Endometrium (tissue), 2 donors: ENCODE results near the gene DNAJC12.
"Not testable (repeated sequence)": the region's sequence is repeated elsewhere in the genome, so short reads cannot be mapped to it uniquely, and the experiment has no call there.

Experiments
- FAIRE-seq: peaks from 2 replicates; lab custom pipeline; 2012; peaks lifted over from hg19 to GRCh38; lab: Jason Lieb, UNC
- donor health status: control.
- donor health status: control.

Gene DNAJC12

DNA sequence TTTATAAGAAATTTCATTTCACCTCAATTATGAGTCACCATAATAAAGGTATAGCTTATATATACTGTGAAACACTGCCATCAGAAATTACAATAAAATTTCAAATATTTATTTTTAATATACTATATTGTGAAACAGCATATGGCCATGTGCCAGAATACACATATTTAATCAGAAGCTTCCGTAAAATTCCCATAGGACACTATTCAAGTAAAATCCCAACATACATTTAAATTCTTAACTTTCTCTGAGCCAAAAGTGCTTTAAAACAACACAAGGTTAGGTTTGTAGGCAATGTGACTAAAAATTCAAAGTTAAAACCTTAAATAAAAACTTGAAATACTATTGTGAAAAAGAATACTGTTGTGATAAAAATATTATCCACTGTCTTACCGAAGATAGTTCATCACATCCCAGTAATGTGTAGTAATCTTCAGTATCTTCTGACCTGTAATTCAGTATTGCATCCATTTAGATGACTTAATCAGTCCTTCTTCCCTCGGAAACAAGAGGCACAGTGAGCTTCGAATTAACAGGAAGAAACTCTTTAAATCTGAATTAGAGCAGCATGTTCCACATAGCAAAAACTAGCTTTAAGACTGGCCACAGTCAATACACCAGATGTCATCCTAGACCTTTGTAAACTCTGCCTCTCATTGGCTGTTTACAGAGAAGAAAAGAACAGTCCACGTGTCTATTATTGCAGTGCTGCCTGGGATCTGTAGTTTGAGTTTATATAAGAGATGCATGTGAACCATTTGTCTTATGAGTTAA lies at the start of gene DNAJC12:
DNAJC12 (minus strand) TSS at position 648 of the 774 bp plus-strand sequence; CDS start at position 471, 177 bp downstream.
- no peak for FAIRE-seq

DNA sequence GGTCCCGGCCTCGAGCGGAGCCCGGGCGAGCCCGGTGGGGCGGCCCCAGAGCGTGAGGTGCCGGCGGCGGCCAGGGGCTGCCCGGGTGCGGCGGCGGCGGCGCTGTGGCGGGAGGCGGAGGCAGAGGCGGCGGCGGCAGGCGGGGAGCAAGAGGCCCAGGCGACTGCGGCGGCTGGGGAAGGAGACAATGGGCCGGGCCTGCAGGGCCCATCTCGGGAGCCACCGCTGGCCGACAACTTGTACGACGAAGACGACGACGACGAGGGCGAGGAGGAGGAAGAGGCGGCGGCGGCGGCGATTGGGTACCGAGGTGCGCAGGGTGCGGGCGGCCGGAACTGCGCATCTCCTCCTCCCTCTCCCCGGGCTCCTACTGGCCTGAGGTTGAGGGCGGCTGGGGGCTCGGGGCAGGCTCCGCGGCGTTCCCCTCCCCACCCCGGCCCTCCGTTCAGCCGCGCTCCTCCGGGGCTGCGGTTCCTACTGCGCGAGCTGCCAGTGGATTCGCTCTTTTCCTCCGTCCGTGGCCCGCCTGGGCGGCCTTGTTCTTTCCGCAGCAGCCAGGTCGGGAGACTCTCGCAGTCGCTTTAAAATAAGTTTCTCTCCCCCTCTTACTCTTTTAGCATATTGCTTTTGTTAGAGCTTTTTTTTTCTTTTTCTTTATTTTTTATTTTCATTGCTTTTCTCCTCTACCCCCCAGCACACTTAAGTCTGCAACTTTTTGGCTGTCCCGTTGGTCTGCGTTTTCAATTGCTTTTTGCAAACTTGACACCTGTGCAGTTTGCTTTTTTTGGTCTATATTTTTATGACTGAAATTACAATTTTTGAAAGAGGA lies 47.1 kb upstream of the DNAJC12 start:
- no peak for FAIRE-seq

DNA sequence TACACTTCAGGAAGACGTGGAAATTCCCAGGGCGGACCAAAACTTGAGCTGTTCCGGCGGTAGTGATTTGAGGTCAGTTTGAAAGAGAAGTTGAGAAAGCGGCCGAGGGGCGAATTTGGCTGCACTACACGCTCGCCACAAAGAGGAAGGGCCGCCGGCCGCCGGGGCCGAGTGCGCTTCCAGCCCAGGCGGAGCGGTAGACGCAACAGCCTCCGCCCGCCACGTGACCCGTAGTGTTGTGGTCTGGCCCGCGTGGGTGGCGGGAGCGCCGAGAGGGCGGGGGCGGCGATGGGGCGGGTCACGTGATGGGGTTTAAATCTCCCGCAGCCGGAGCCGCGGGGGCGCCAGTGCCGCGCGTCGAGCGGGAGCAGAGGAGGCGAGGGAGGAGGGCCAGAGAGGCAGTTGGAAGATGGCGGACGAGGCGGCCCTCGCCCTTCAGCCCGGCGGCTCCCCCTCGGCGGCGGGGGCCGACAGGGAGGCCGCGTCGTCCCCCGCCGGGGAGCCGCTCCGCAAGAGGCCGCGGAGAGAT lies 46.4 kb upstream of the DNAJC12 start, which contains the start of gene SIRT1:
SIRT1 (plus strand) TSS at position 344 of the 529 bp plus-strand sequence; CDS start at position 410, 66 bp downstream.
- no peak for FAIRE-seq

DNA sequence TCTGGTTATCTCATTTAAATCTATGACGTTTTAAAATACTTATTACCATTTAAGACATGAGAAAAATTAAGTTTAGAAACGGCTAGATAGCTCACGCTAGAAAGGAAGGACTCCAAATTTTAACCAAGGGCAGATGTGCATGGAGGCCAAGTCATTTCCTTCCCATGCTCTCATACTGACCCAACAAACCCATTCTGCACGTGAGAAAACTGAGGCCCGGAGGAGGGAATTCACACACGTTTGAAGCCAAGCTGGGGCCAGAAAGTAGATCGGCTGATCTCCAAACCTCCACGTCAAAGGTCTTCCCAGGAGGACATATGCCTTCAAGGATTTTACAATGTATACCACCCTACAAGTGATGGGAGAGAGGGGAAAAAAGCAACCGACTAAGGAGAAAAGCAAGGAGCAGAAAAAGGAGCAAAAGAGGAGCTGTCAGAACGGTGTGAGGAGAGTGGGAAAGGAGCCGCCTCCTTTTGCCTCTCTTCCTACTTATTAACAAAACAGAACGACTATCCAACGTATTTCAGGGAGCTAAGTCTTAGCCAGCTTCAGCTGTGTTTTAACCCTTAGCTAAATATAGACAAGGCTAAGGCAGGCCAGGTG lies 45.8 kb upstream of the DNAJC12 start:
- no peak for FAIRE-seq

DNA sequence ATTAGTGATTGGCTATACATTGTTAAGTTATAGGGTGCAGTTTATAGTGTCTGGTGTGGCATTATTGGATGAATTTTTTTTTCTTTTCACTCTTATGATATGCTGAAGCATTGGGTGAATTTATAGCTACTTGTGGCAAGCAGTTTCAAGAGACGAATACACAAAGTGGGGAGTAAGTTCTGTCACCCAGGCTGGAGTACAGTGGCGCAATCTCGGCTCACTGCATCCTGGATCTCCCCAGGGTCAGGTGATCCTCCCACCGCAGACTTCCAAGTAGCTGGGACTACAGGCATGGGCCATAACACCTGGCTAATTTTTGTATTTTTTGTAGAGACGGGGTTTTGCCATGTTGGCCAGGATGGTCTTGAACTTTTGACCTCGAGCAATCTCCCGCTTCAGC lies 40.1 kb upstream of the DNAJC12 start:
- FAIRE-seq, result no peak

DNA sequence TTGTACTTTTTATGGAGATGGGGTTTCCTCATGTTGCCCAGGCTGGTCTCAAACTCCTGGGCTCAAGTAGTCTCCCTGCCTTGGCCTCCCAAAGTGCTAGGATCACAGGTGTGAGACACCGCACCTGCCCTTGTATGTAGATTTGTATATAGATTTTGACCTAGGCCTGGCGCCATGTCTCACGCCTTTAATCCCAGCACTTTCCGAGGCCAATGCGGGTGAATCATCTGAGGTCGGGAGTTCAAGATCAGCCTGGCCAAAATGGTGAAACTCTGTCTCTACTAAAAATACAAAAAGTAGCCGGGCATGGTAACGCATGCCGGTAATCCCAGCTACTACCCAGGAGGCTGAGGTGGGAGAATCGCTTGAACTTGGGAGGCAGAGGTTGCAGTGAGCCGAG lies 39.4 kb upstream of the DNAJC12 start:
- not testable (repeated sequence) for FAIRE-seq

DNA sequence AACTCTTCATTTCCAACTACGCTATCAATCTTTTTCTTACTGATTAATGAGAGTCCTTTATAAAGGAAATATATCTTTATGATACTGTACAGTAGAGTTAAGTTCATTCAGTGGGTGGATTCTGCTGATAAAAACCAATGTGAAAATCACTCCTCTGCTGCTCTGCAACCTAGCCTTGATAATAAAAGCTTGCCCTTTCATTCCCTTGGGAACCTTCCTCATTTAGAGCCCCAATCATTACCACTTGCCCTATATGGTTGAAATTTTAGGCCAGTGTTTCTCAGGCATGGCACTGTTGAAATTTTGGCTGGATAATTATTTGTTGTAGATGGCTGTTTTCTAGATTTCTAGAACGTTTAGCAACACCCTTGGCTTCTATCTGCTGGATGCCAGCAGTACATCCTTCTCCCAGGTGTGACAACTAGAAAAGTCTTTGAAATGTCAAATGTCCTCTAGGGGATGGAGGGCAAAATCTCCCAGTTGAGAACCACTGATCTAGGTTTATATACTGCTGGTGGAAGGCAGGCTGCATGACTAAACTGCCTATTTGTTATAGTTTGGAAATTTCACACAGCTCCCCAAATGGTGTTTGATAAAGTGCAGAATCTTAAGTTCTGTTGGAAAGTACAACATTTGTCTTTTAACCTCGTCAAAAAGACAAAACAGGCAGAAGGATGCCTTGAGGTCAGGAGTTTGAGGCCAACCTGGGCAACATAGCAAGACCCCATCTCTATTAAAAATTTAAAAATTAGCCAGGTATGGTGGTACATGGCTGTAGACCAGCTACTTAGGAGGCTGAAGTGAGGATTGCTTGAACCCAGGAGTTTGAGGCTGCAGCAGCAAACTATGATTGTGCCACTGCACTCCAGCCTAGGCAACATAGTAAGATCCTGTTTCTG lies 37.6 kb upstream of the DNAJC12 start:
- FAIRE-seq, result no peak

DNA sequence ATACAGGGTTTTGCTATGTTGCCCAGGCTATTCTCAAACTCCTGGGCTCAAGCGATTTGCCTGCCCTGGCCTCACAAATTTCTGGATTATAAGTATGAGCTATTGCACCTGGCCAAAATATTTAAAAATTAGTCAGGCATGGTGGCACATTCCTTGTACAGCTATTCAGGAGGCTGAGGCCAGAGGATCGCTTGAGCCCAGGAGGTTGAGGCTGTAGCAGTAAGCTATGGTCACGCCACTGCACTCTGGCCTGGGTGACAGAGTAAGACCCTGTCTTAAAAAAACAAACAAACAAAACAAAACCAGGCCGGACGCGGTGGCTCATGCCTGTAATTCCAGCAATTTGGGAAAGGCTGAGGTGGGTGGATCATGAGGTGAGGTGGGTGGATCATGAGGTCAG lies 32.0 kb upstream of the DNAJC12 start:
- no peak for FAIRE-seq

DNA sequence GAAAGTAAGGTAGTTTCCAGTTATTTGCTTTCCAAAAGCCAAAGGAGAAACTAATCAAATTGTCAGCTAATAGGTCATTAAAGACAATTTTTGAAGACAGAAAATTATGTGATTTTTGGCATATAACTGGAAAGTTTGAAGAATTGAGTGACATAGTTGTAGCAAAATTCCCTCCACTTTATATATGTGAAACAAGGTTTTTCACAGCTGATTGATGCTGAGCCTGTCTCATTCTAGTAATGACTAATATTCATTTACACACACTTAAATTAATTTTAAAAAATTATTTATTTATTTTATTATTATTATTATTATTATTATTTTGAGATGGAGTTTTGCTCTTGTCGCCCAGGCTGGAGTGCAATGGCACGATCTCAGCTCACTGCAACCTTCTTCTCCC lies 30.1 kb upstream of the DNAJC12 start:
- FAIRE-seq, result no peak

DNA sequence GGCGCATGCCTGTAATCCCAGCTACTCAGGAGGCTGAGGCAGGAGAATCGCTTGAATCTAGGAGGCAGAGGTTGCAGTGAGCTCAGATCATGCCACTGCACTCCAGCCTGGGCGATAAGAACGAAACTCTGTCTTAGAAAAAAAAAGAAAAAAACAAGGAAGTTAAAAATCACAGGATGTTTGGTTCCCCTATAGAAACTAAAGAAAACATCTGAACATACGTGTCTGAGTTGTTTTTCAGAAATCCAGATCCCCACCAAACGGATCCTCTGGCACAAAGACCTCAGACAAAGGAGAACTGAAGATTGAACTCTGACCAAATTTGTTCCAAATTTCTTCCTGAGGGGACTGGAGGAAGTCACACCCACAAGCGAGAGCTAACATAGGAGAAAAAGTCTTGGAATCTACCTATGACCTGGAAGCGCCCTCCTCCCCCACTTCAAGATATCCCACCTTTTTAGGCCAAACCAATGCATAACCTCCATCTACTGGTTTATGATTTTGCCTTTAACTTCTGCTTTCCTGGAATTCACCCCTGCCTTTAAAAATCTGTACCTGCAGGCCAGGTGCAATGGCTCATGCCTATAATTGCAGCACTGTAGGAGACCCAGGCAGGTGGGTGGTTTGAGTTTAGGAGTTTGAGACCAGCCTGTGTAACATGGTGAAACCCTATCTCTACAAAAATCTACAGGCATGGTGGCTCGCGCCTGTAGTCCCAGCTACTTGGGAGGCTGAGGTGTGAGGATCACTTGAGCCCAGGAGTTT lies 26.8 kb upstream of the DNAJC12 start:
- no peak for FAIRE-seq

DNA sequence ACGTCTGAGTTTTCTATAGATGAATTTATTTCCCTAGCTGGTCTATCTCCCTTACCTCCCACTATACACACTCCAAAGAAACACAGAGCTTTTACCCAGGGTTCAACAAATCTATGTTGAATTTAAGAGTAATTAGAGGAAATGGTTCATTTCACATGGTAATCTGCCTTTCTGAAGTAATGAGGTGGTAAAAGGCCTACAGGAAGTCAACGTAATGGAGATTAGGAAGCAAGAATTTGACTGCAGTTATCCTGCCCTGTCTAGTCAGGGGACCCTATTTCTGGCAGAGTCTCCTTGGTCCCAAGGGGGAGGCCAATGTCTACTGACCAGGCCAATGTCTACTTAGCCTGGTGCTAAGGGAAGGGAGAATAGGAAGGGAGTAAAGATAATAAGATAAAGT lies 25.1 kb upstream of the DNAJC12 start:
- no peak for FAIRE-seq

DNA sequence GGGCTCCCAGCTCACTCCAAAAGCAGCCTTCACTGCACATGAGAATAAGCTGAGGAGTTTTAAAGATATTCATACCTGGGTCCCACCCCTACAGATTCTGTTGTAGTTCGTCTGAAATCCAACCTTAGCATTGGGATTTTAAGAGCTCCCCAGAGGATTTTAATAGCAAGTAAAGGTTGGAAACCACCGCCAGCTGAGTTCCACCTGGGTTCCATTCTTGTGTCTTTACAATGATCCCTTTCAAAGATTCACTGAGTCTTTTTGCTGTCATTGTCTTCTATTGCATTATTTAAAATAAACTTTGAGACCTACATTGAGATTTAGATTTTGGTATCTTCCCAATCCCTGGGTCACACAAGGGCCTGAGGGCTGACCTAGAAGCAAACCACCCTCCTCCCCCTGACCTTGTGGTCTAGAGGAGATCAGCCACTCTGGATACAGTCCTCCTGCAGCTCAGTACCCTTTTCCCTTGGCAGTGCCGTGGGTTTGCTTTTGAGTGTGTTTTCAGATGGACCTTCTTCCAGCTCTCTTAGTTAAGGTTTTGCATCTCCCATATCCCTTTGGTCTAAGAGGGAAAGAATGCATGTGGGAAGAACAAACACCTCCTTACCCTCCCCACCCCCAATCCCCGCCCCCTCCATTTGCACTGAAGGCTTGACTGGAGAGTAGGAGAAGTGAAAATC lies 23.9 kb upstream of the DNAJC12 start:
- FAIRE-seq, result no peak

DNA sequence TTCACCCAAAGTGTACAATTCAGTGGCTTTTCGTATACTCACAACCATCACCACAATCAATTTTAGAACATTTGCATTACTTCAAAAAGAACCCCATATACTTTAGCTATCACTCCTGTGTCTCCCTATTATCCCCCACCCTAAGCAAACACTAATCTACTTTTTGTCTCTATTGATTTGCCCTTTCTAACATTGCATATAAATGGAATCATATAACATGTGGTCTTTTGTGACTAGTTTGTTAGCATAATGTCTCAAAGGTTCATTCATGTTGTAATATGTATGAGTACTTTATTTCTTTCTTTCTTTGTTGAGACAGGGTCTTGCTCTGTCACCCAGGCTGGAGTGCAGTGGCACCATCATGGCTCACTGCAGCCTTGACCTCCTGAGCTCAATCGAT lies 21.0 kb upstream of the DNAJC12 start:
- no peak for FAIRE-seq

DNA sequence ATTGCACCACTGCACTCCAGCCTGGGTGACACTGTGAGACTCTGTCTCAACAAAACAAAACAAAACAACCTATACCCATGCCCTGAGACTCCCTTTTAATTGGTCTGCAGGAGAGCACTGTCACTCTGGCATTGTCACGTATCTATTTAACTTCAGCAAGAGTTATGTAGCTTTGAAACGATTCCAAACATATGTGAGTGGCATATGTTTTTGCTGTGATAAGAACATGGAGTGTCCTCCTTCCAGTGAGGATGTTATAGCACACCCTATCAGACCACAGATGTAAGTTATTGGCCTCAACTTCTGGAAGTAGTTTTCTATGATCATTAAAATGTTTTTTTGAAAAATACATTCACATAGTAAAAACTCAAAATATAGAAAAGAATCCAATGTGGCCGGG lies 15.5 kb upstream of the DNAJC12 start:
- no peak for FAIRE-seq

DNA sequence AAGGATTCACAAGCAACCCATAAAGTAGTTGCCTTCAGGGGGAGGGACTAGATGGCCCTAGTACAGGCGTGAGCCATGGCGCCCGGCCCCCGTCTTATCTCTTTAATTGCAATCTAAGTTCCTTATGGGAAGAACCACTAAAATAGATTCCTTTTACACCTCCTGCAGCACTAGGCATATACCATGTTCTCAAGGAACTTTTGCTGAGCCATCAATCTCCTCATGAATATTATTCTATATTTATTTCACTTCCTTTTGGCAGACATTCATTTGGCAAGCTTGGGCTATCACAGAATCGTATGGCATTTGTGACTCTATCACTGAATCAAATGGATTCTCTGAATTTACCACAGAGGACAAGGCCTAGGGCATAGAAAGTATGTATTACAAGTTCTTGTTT lies 14.8 kb upstream of the DNAJC12 start:
- no peak for FAIRE-seq

DNA sequence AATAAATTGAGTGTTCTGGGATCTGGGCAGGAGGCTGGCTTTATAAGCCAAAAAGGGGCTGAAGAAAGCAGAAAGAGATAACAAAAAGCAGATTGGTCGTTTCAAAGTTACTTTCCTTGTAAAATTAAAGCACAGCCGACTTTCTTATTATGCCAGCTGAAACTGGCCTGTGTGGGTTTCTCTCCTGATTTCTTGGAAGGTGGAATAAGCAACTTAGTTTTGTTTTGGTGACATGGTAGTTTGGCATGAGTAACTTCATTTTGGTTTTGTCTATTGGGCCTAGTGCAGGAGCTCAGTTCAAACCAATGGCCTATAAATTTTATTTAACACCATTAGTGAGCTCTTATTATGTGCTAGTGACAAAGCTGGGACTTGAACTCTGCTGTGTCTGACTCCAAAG lies 13.2 kb upstream of the DNAJC12 start:
- no peak for FAIRE-seq

DNA sequence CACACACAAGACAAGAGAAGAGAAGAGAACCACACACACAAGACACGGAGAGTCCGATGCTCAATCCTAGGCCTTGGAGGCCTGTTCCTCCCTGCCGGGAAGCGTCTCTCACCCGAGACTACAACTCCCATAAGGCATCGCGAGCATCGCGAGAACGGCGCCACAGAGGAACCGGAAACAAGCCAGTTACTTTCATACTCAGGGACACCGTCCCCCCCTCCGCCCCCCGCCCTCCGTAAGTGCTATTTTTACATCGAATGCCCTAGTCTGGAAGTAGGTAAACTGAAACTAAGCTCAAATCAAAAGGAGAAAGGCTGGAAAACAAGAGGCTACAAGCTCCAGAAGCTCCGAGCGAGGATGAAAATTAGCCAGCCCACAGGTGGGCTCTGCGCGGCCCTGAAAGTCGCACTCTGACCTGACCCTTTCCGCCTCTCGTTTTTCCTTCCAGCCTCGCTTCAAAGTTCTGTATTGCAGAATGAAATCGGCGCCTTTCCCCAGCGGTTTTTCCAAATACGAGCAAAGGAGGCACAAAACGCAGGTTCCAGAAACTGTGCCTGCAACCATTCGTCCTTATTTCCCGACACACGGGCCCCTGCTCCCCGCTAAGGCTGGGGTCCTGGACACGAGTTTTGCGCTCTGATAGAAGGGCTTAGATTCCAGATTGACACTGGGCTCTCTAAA lies 11.5 kb upstream of the DNAJC12 start:
- no peak for FAIRE-seq

DNA sequence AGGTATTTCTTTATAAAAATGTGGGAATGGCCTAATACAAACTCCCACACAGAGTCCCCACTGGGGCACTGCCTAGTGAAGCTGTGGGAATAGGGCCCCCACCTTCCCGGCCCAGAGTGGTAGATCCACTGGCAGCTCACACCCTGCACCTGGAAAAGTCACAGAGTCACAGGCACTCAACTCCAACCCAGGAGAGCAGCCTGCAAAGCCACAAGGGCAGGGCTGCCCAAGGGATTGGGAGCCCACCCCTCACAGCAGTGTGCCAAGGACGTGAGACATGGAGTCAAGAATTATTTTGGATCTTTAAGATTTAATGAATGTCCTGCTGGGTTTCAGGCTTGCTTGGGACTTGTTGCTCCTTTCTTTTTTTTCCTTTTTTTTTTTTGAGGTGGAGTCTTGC lies 5.3 kb upstream of the DNAJC12 start:
- no peak for FAIRE-seq

DNA sequence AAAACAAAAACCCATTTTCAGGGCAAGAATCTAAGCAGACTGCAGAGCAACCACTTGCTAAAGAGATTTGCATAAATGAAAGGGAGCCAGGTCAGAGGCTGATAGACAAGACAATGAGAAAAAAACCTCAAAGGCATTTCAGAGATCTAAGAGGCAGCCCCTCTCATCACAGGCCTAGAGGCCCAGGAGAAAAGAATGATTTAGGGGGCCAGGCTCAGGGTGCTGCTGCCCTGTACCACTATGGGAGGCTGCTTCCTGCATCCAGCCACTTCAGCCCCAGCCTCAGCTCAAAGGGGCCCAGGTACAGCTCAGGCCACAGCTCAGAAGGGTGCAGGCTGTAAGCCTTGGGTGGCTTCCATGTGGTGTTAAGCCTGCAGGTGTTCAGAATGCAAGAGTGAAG lies 3.7 kb upstream of the DNAJC12 start:
- FAIRE-seq, result no peak

DNA sequence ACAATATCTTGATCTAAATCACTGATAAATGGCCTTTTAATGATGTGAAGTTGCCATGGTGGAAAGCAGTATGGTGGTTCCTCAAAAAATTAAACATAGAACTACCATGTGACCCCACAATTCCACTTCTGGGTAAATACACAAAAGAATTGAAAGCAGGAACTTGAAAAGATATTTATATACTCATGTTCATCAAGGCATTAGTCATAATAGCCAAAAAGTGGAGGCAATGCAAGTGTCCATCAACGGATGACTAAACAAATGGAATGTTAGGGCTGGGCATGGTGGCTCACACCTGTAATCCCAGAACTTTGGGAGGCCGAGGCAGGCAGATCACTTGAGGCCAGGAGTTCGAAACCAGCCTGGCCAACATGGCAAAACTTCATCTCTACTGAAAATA lies 2.0 kb upstream of the DNAJC12 start:
- FAIRE-seq, result no peak
